ENCODE data around the gene KREMEN1.
"Not testable (repeated sequence)": the region's sequence is repeated elsewhere in the genome, so short reads cannot be mapped to it uniquely, and the experiment has no call there.

The KREMEN1 gene

GRCh38 chr22:29032584-29032983, 40.3 kb upstream of the KREMEN1 start:
- Histone ChIP-seq H3K9ac (ENCODE audit: low read depth in 1 of 2, low read length in 2 of 2) (no peak overlapping the region), H3K4me3 (ENCODE audit: low read depth in 1 of 2, low read length in 2 of 2) (no peak overlapping the region), H3K4me1 (ENCODE audit: control insufficient read depth in 1 of 2, insufficient read depth in 2 of 2, low read length in 2 of 2) (peaks cover 31 to 38% of the 10 kb centered on the region in 2 donors), H3K9me3 (ENCODE audit: control insufficient read depth in 1 of 2, low read length in 2 of 2) (no peaks in the 10 kb centered on the region), H3K36me3 (ENCODE audit: control insufficient read depth in 1 of 2, insufficient read depth in 2 of 2, low read length in 2 of 2) (no peaks in the 10 kb centered on the region), H3K27me3 (ENCODE audit: control insufficient read depth in 1 of 2, insufficient read depth in 2 of 2, low read length in 2 of 2) (no peaks in the 10 kb centered on the region), H3K27ac (ENCODE audit: low read depth, low read length) (no peak overlapping the region)

GRCh38 chr22:29037340-29037932, 35.4 kb upstream of the KREMEN1 start:
- Histone ChIP-seq H3K27ac (ENCODE audit: low read depth, low read length) (no peak overlapping the region), H3K9me3 (ENCODE audit: control insufficient read depth in 1 of 2, low read length in 2 of 2) (no peaks in the 10 kb centered on the region), H3K27me3 (ENCODE audit: control insufficient read depth in 1 of 2, insufficient read depth in 2 of 2, low read length in 2 of 2) (no peaks in the 10 kb centered on the region), H3K4me1 (ENCODE audit: control insufficient read depth in 1 of 2, insufficient read depth in 2 of 2, low read length in 2 of 2) (peaks cover 12 to 13% of the 10 kb centered on the region in 2 donors), H3K36me3 (ENCODE audit: control insufficient read depth in 1 of 2, insufficient read depth in 2 of 2, low read length in 2 of 2) (no peaks in the 10 kb centered on the region), H3K9ac (ENCODE audit: low read depth in 1 of 2, low read length in 2 of 2) (no peak overlapping the region), H3K4me3 (ENCODE audit: low read depth in 1 of 2, low read length in 2 of 2) (no peak overlapping the region)

GRCh38 chr22:29039148-29039547, 33.7 kb upstream of the KREMEN1 start:
- H3K27ac ChIP-seq (ENCODE audit: low read depth, low read length), result no peak overlapping the region
- no peaks in the 10 kb centered on the region for H3K27me3 ChIP-seq (ENCODE audit: control insufficient read depth in 1 of 2, insufficient read depth in 2 of 2, low read length in 2 of 2)
- H3K9me3 ChIP-seq (ENCODE audit: control insufficient read depth in 1 of 2, low read length in 2 of 2), result no peaks in the 10 kb centered on the region
- H3K4me1 ChIP-seq (ENCODE audit: control insufficient read depth in 1 of 2, insufficient read depth in 2 of 2, low read length in 2 of 2), result peaks cover 12% of the 10 kb centered on the region in 2 donors
- no peak overlapping the region for H3K9ac ChIP-seq (ENCODE audit: low read depth in 1 of 2, low read length in 2 of 2)
- no peak overlapping the region for H3K4me3 ChIP-seq (ENCODE audit: low read depth in 1 of 2, low read length in 2 of 2)
- no peaks in the 10 kb centered on the region for H3K36me3 ChIP-seq (ENCODE audit: control insufficient read depth in 1 of 2, insufficient read depth in 2 of 2, low read length in 2 of 2)

GRCh38 chr22:29039684-29040083, 33.2 kb upstream of the KREMEN1 start:
- peaks cover 12 to 16% of the 10 kb centered on the region in 2 donors for H3K4me1 ChIP-seq (ENCODE audit: control insufficient read depth in 1 of 2, insufficient read depth in 2 of 2, low read length in 2 of 2)
- not testable (repeated sequence) for H3K27ac ChIP-seq (ENCODE audit: low read depth, low read length); H3K27me3 ChIP-seq (ENCODE audit: control insufficient read depth in 1 of 2, insufficient read depth in 2 of 2, low read length in 2 of 2); H3K36me3 ChIP-seq (ENCODE audit: control insufficient read depth in 1 of 2, insufficient read depth in 2 of 2, low read length in 2 of 2); H3K4me3 ChIP-seq (ENCODE audit: low read depth in 1 of 2, low read length in 2 of 2); H3K9me3 ChIP-seq (ENCODE audit: control insufficient read depth in 1 of 2, low read length in 2 of 2); H3K9ac ChIP-seq (ENCODE audit: low read depth in 1 of 2, low read length in 2 of 2)

- Histone ChIP-seq H3K9ac (ENCODE audit: low read depth in 1 of 2, low read length in 2 of 2) (no peak overlapping the region), H3K4me3 (ENCODE audit: low read depth in 1 of 2, low read length in 2 of 2) (no peak overlapping the region), H3K27me3 (ENCODE audit: control insufficient read depth in 1 of 2, insufficient read depth in 2 of 2, low read length in 2 of 2) (no peaks in the 10 kb centered on the region), H3K9me3 (ENCODE audit: control insufficient read depth in 1 of 2, low read length in 2 of 2) (no peaks in the 10 kb centered on the region), H3K36me3 (ENCODE audit: control insufficient read depth in 1 of 2, insufficient read depth in 2 of 2, low read length in 2 of 2) (peaks cover 0 to 7% of the 10 kb centered on the region in 2 donors), H3K4me1 (ENCODE audit: control insufficient read depth in 1 of 2, insufficient read depth in 2 of 2, low read length in 2 of 2) (peaks cover 12 to 16% of the 10 kb centered on the region in 2 donors), H3K27ac (ENCODE audit: low read depth, low read length) (no peak overlapping the region)
Observed at GRCh38 chr22:29040385-29041275, 32.2 kb upstream of the KREMEN1 start.

- H3K9ac ChIP-seq (ENCODE audit: low read depth in 1 of 2, low read length in 2 of 2), result no peak overlapping the region
- no peaks in the 10 kb centered on the region for H3K27me3 ChIP-seq (ENCODE audit: control insufficient read depth in 1 of 2, insufficient read depth in 2 of 2, low read length in 2 of 2)
- no peak overlapping the region for H3K27ac ChIP-seq (ENCODE audit: low read depth, low read length)
- peaks cover 12 to 16% of the 10 kb centered on the region in 2 donors for H3K4me1 ChIP-seq (ENCODE audit: control insufficient read depth in 1 of 2, insufficient read depth in 2 of 2, low read length in 2 of 2)
- H3K9me3 ChIP-seq (ENCODE audit: control insufficient read depth in 1 of 2, low read length in 2 of 2), result no peaks in the 10 kb centered on the region
- H3K36me3 ChIP-seq (ENCODE audit: control insufficient read depth in 1 of 2, insufficient read depth in 2 of 2, low read length in 2 of 2), result peaks cover 5 to 14% of the 10 kb centered on the region in 2 donors
- no peak overlapping the region for H3K4me3 ChIP-seq (ENCODE audit: low read depth in 1 of 2, low read length in 2 of 2)
Observed at GRCh38 chr22:29041408-29041807, 31.4 kb upstream of the KREMEN1 start.

GRCh38 chr22:29043906-29044575, 28.8 kb upstream of the KREMEN1 start:
- peaks cover 7 to 8% of the 10 kb centered on the region in 2 donors for H3K4me1 ChIP-seq (ENCODE audit: control insufficient read depth in 1 of 2, insufficient read depth in 2 of 2, low read length in 2 of 2)
- no peaks in the 10 kb centered on the region for H3K9me3 ChIP-seq (ENCODE audit: control insufficient read depth in 1 of 2, low read length in 2 of 2)
- H3K27me3 ChIP-seq (ENCODE audit: control insufficient read depth in 1 of 2, insufficient read depth in 2 of 2, low read length in 2 of 2), result no peaks in the 10 kb centered on the region
- H3K9ac ChIP-seq (ENCODE audit: low read depth in 1 of 2, low read length in 2 of 2), result no peak overlapping the region
- no peak overlapping the region for H3K4me3 ChIP-seq (ENCODE audit: low read depth in 1 of 2, low read length in 2 of 2)
- peaks cover 8 to 40% of the 10 kb centered on the region in 2 donors for H3K36me3 ChIP-seq (ENCODE audit: control insufficient read depth in 1 of 2, insufficient read depth in 2 of 2, low read length in 2 of 2)
- peak overlapping the region; percentile 62 for H3K27ac ChIP-seq (ENCODE audit: low read depth, low read length)

GRCh38 chr22:29044657-29045176, 28.1 kb upstream of the KREMEN1 start:
- Histone ChIP-seq H3K27me3 (ENCODE audit: control insufficient read depth in 1 of 2, insufficient read depth in 2 of 2, low read length in 2 of 2) (no peaks in the 10 kb centered on the region), H3K4me1 (ENCODE audit: control insufficient read depth in 1 of 2, insufficient read depth in 2 of 2, low read length in 2 of 2) (peaks cover 5 to 8% of the 10 kb centered on the region in 2 donors), H3K9me3 (ENCODE audit: control insufficient read depth in 1 of 2, low read length in 2 of 2) (no peaks in the 10 kb centered on the region), H3K27ac (ENCODE audit: low read depth, low read length) (peak overlapping the region; percentile 62), H3K9ac (ENCODE audit: low read depth in 1 of 2, low read length in 2 of 2) (no peak overlapping the region), H3K4me3 (ENCODE audit: low read depth in 1 of 2, low read length in 2 of 2) (no peak overlapping the region), H3K36me3 (ENCODE audit: control insufficient read depth in 1 of 2, insufficient read depth in 2 of 2, low read length in 2 of 2) (peaks cover 8 to 47% of the 10 kb centered on the region in 2 donors)

- H3K9ac ChIP-seq (ENCODE audit: low read depth in 1 of 2, low read length in 2 of 2), result no peak overlapping the region
- no peaks in the 10 kb centered on the region for H3K27me3 ChIP-seq (ENCODE audit: control insufficient read depth in 1 of 2, insufficient read depth in 2 of 2, low read length in 2 of 2)
- no peaks in the 10 kb centered on the region for H3K9me3 ChIP-seq (ENCODE audit: control insufficient read depth in 1 of 2, low read length in 2 of 2)
- H3K4me3 ChIP-seq (ENCODE audit: low read depth in 1 of 2, low read length in 2 of 2), result no peak overlapping the region
- H3K4me1 ChIP-seq (ENCODE audit: control insufficient read depth in 1 of 2, insufficient read depth in 2 of 2, low read length in 2 of 2), result peaks cover 0 to 3% of the 10 kb centered on the region in 2 donors
- peaks cover 13 to 54% of the 10 kb centered on the region in 2 donors for H3K36me3 ChIP-seq (ENCODE audit: control insufficient read depth in 1 of 2, insufficient read depth in 2 of 2, low read length in 2 of 2)
- H3K27ac ChIP-seq (ENCODE audit: low read depth, low read length), result no peak overlapping the region
Observed at GRCh38 chr22:29048822-29049654, 23.8 kb upstream of the KREMEN1 start.

Measured in duodenal mucosa (tissue), 2 donors.